T-helper 2 cell treated with Interferon-gamma antibody and Interleukin-4, amounts not matched to agents 5 μg/mL and 100 μg/mL, for 36 hours (primary cell): Measurements from ENCODE around the gene SLC5A12.

Experiments used
- DNase-seq: peaks from one replicate; pipeline ENCODE4 v3.0.0; 2021; ENCODE audit warnings: low spot score
- H3K27ac Mint-ChIP-seq: one replicate; pipeline ENCODE4 v1.8.0; 2021; ENCODE audit warnings: mild to moderate bottlenecking, mixed read lengths
- H3K27me3 Mint-ChIP-seq: one replicate; pipeline ENCODE4 v1.8.0; 2021; ENCODE audit warnings: low read depth, mixed read lengths
- H3K36me3 Mint-ChIP-seq: one replicate; pipeline ENCODE4 v1.8.0; 2021; ENCODE audit warnings: low read depth, mixed read lengths
- H3K4me1 Mint-ChIP-seq: one replicate; pipeline ENCODE4 v1.8.0; 2021; ENCODE audit warnings: low read depth, mixed read lengths
- H3K4me3 Mint-ChIP-seq: one replicate; pipeline ENCODE4 v1.8.0; 2022; ENCODE audit warnings: mild to moderate bottlenecking, moderate library complexity, mixed read lengths
- H3K9me3 Mint-ChIP-seq: one replicate; pipeline ENCODE4 v1.8.0; 2021; ENCODE audit warnings: mixed read lengths

SLC5A12 gene

GRCh38 chr11:26721948-26722475, at the start of gene SLC5A12:
TSS of gene SLC5A12 (minus strand) at chr11:26722060. CDS start at chr11:26721714, 346 bp downstream.
- Mint-ChIP-seq H3K4me3 (no peak within 1 kb of the TSS), H3K27ac (no peak within 1 kb of the TSS)

GRCh38 chr11:26769027-26769426, 47.2 kb upstream of the SLC5A12 start:
- DNase-seq: no peak
- Mint-ChIP-seq H3K4me1 (no peaks in the 10 kb centered on the region), H3K9me3 (peaks cover 3% of the 10 kb centered on the region), H3K27ac (no peak overlapping the region), H3K36me3 (no peaks in the 10 kb centered on the region), H3K27me3 (no peaks in the 10 kb centered on the region), H3K4me3 (no peak overlapping the region)

More at GRCh38 chr11:26721948-26722475, at the start of gene SLC5A12:
- H3K9me3 Mint-ChIP-seq: peaks cover 12% of the 10 kb centered on the region
- H3K36me3 Mint-ChIP-seq: no peaks in the 10 kb centered on the region
- H3K27me3 Mint-ChIP-seq: no peaks in the 10 kb centered on the region
- no peak for DNase-seq
- no peaks in the 10 kb centered on the region for H3K4me1 Mint-ChIP-seq

- Mint-ChIP-seq H3K36me3 (no peaks in the 10 kb centered on the region), H3K4me3 (no peak overlapping the region), H3K27ac (no peak overlapping the region), H3K9me3 (peaks cover 3% of the 10 kb centered on the region), H3K4me1 (no peaks in the 10 kb centered on the region), H3K27me3 (no peaks in the 10 kb centered on the region)
- DNase-seq: no peak
Observed at GRCh38 chr11:26767060-26767459, 45.2 kb upstream of the SLC5A12 start.

GRCh38 chr11:26765323-26765722, 43.5 kb upstream of the SLC5A12 start:
- Mint-ChIP-seq H3K4me1 (no peaks in the 10 kb centered on the region), H3K9me3 (peaks cover 3% of the 10 kb centered on the region), H3K27me3 (no peaks in the 10 kb centered on the region), H3K36me3 (no peaks in the 10 kb centered on the region), H3K4me3 (no peak overlapping the region), H3K27ac (no peak overlapping the region)
- DNase-seq: no peak

GRCh38 chr11:26764825-26765224, 43.0 kb upstream of the SLC5A12 start:
- H3K36me3 Mint-ChIP-seq: no peaks in the 10 kb centered on the region
- H3K27ac Mint-ChIP-seq: no peak overlapping the region
- H3K27me3 Mint-ChIP-seq: no peaks in the 10 kb centered on the region
- peaks cover 3% of the 10 kb centered on the region for H3K9me3 Mint-ChIP-seq
- H3K4me3 Mint-ChIP-seq: no peak overlapping the region
- DNase-seq: no peak
- no peaks in the 10 kb centered on the region for H3K4me1 Mint-ChIP-seq

- DNase-seq: no peak
- Mint-ChIP-seq H3K27me3 (no peaks in the 10 kb centered on the region), H3K4me3 (no peak overlapping the region), H3K4me1 (no peaks in the 10 kb centered on the region), H3K36me3 (no peaks in the 10 kb centered on the region), H3K27ac (no peak overlapping the region), H3K9me3 (peaks cover 3% of the 10 kb centered on the region)
Observed at GRCh38 chr11:26764315-26764714, 42.5 kb upstream of the SLC5A12 start.

- no peak overlapping the region for H3K27ac Mint-ChIP-seq
- H3K36me3 Mint-ChIP-seq: no peaks in the 10 kb centered on the region
- no peaks in the 10 kb centered on the region for H3K4me1 Mint-ChIP-seq
Observed at GRCh38 chr11:26762089-26762488, 40.2 kb upstream of the SLC5A12 start.

GRCh38 chr11:26761361-26761809, 39.5 kb upstream of the SLC5A12 start:
- H3K4me1 Mint-ChIP-seq: no peaks in the 10 kb centered on the region
- no peaks in the 10 kb centered on the region for H3K36me3 Mint-ChIP-seq
- no peak overlapping the region for H3K4me3 Mint-ChIP-seq
- no peaks in the 10 kb centered on the region for H3K27me3 Mint-ChIP-seq
- H3K27ac Mint-ChIP-seq: no peak overlapping the region
- H3K9me3 Mint-ChIP-seq: peaks cover 3% of the 10 kb centered on the region
- no peak for DNase-seq

More at GRCh38 chr11:26762089-26762488, 40.2 kb upstream of the SLC5A12 start:
- H3K4me3 Mint-ChIP-seq: no peak overlapping the region
- peaks cover 3% of the 10 kb centered on the region for H3K9me3 Mint-ChIP-seq
- H3K27me3 Mint-ChIP-seq: no peaks in the 10 kb centered on the region
- DNase-seq: no peak

- no peak overlapping the region for H3K27ac Mint-ChIP-seq
- DNase-seq: no peak
- no peak overlapping the region for H3K4me3 Mint-ChIP-seq
- no peaks in the 10 kb centered on the region for H3K4me1 Mint-ChIP-seq
- H3K9me3 Mint-ChIP-seq: no peaks in the 10 kb centered on the region
- no peaks in the 10 kb centered on the region for H3K27me3 Mint-ChIP-seq
- H3K36me3 Mint-ChIP-seq: no peaks in the 10 kb centered on the region
Observed at GRCh38 chr11:26757995-26758394, 36.1 kb upstream of the SLC5A12 start.

GRCh38 chr11:26755762-26756161, 33.9 kb upstream of the SLC5A12 start:
- Mint-ChIP-seq H3K36me3 (no peaks in the 10 kb centered on the region), H3K9me3 (no peaks in the 10 kb centered on the region), H3K27me3 (no peaks in the 10 kb centered on the region), H3K27ac (no peak overlapping the region), H3K4me3 (no peak overlapping the region), H3K4me1 (no peaks in the 10 kb centered on the region)
- no peak for DNase-seq

- Mint-ChIP-seq H3K4me3 (no peak overlapping the region), H3K36me3 (no peaks in the 10 kb centered on the region), H3K9me3 (no peaks in the 10 kb centered on the region), H3K27me3 (no peaks in the 10 kb centered on the region), H3K4me1 (no peaks in the 10 kb centered on the region), H3K27ac (no peak overlapping the region)
- DNase-seq: no peak
Observed at GRCh38 chr11:26753723-26754504, 32.1 kb upstream of the SLC5A12 start.

- H3K4me3 Mint-ChIP-seq: no peak overlapping the region
Observed at GRCh38 chr11:26749927-26750326, 28.1 kb upstream of the SLC5A12 start.

GRCh38 chr11:26743622-26744021, 21.8 kb upstream of the SLC5A12 start:
- H3K27ac Mint-ChIP-seq: no peak overlapping the region
- no peak overlapping the region for H3K4me3 Mint-ChIP-seq
- DNase-seq: no peak
- H3K9me3 Mint-ChIP-seq: peaks cover 5% of the 10 kb centered on the region
- no peaks in the 10 kb centered on the region for H3K36me3 Mint-ChIP-seq
- no peaks in the 10 kb centered on the region for H3K4me1 Mint-ChIP-seq
- H3K27me3 Mint-ChIP-seq: no peaks in the 10 kb centered on the region

More at GRCh38 chr11:26749927-26750326, 28.1 kb upstream of the SLC5A12 start:
- H3K27ac Mint-ChIP-seq: no peak overlapping the region
- no peaks in the 10 kb centered on the region for H3K27me3 Mint-ChIP-seq
- no peak for DNase-seq
- H3K9me3 Mint-ChIP-seq: no peaks in the 10 kb centered on the region
- H3K36me3 Mint-ChIP-seq: no peaks in the 10 kb centered on the region
- H3K4me1 Mint-ChIP-seq: no peaks in the 10 kb centered on the region

GRCh38 chr11:26742966-26743365, 21.1 kb upstream of the SLC5A12 start:
- H3K27me3 Mint-ChIP-seq: no peaks in the 10 kb centered on the region
- no peak overlapping the region for H3K4me3 Mint-ChIP-seq
- H3K9me3 Mint-ChIP-seq: peaks cover 5% of the 10 kb centered on the region
- no peaks in the 10 kb centered on the region for H3K36me3 Mint-ChIP-seq
- H3K27ac Mint-ChIP-seq: no peak overlapping the region
- H3K4me1 Mint-ChIP-seq: no peaks in the 10 kb centered on the region
- DNase-seq: no peak
